ENCODE data around the gene CENPP.
A peak's percentile ranks its signal among the peaks of the same experiment; 100 is the strongest.

Gene CENPP

DNA sequence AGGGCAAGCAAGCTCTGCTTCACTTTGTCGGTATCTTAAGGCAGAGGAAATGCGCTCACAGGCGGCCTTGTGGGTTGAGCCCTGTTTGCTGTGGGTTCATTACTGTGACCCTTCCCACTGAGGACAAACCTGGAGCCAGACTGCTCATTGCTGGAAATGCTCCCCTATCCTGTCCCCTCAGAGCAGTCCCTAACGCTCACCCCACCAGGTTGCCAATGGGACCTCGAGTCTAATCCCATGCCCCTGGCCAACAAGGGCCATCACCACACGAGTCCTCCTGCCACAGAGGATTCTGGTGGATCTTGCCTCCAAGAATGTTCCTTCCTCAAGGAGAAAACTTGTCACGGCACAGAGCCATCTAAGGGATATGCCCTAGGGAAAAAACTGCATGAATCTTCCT, 329.6 kb downstream of the CENPP start:
- no peak for TF ChIP-seq POLR2A (IDR thresholded peaks at IDR 0.05; ENCODE audit: extremely low read depth, insufficient read length)
- no peak for TF ChIP-seq MAX (IDR thresholded peaks at IDR 0.05; ENCODE audit: low read depth, low read length)
- TF ChIP-seq CTCF (IDR thresholded peaks at IDR 0.05; ENCODE audit: low read depth, low read length), result no peak
- no peak for TF ChIP-seq MYC (IDR thresholded peaks at IDR 0.05; ENCODE audit: low read depth, low read length)
- H3K4me3 ChIP-seq (ENCODE audit: low read depth, low read length), result no peak overlapping the region

DNA sequence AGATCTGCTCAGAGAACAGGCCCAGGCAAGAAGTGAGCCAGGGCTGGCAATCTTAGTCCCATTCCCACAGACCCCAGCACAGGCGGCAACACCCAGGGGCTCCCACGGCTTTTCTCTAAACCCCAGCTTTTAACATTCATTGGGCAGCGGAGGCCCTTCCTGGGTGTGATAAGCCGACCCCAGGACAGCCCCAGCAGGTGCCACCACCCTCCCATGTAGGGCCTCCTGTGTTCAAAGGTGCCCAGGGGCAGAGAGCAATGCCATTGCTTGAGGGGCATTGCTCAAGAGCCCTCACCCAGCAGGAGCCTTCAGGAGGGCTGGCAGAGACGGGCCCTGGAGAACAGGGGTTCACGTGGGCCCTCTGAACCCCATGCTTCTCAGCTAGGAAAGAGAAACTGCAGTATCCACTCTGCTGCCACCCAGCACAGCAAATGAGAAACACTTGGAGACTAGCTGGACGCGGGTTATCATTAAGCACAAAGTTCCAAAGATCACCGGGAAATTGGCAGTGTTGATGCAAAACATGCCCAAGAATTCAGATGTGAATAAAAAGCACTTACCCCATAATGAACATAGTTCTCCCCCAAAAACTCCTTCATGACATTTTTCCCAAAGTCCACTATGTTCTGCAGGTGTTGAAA, 330.3 kb downstream of the CENPP start:
- no peak for DNase-seq (ENCODE audit: low read depth)
- no peak overlapping the region for H3K4me3 ChIP-seq (ENCODE audit: low read depth, low read length)
- no peak for TF ChIP-seq MAX (IDR thresholded peaks at IDR 0.05; ENCODE audit: low read depth, low read length)
- no peak for TF ChIP-seq CTCF (IDR thresholded peaks at IDR 0.05; ENCODE audit: low read depth, low read length)
- no peak for TF ChIP-seq MYC (IDR thresholded peaks at IDR 0.05; ENCODE audit: low read depth, low read length)
- no peak for TF ChIP-seq POLR2A (IDR thresholded peaks at IDR 0.05; ENCODE audit: extremely low read depth, insufficient read length)

More for the DNA sequence above, 329.6 kb downstream of the CENPP start:
- DNase-seq (ENCODE audit: low read depth), result no peak

- no peak for DNase-seq (ENCODE audit: low read depth)
- H3K4me3 ChIP-seq (ENCODE audit: low read depth, low read length), result no peak overlapping the region
- TF ChIP-seq POLR2A (IDR thresholded peaks at IDR 0.05; ENCODE audit: extremely low read depth, insufficient read length) (no peak), MYC (IDR thresholded peaks at IDR 0.05; ENCODE audit: low read depth, low read length) (no peak), CTCF (IDR thresholded peaks at IDR 0.05; ENCODE audit: low read depth, low read length) (no peak), MAX (IDR thresholded peaks at IDR 0.05; ENCODE audit: low read depth, low read length) (no peak)
These were observed 330.8 kb downstream of the CENPP start for GRCh38 chr9:92656537-92656925.

- H3K4me3 ChIP-seq (ENCODE audit: low read depth, low read length), result no peak overlapping the region
- DNase-seq (ENCODE audit: low read depth), result peak; percentile 80
- no peak for TF ChIP-seq MYC (IDR thresholded peaks at IDR 0.05; ENCODE audit: low read depth, low read length)
- TF ChIP-seq CTCF (IDR thresholded peaks at IDR 0.05; ENCODE audit: low read depth, low read length), result peak; percentile 16
- no peak for TF ChIP-seq POLR2A (IDR thresholded peaks at IDR 0.05; ENCODE audit: extremely low read depth, insufficient read length)
- no peak for TF ChIP-seq MAX (IDR thresholded peaks at IDR 0.05; ENCODE audit: low read depth, low read length)
These were observed 331.7 kb downstream of the CENPP start for GRCh38 chr9:92657296-92658094.

DNA sequence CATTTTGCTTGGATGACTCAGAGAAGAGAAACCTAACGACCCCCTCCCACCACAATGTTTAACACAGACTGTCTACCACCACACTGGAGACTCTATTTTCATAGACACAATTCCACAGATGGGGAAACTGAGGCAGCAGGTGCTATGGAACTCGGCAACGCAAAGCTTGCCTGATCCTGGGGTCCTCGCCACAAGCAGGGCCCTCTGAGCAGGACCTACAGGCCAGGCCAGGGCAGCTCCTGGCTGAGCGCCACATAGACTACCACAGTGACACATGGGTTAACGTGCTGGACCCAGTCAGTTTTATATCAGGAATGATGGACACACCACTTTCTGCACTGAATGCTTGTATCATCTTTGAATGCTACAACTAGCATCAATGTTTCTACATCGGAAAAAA, 332.4 kb downstream of the CENPP start:
- TF ChIP-seq MAX (IDR thresholded peaks at IDR 0.05; ENCODE audit: low read depth, low read length) (no peak), POLR2A (IDR thresholded peaks at IDR 0.05; ENCODE audit: extremely low read depth, insufficient read length) (no peak), MYC (IDR thresholded peaks at IDR 0.05; ENCODE audit: low read depth, low read length) (no peak), CTCF (IDR thresholded peaks at IDR 0.05; ENCODE audit: low read depth, low read length) (no peak)
- no peak overlapping the region for H3K4me3 ChIP-seq (ENCODE audit: low read depth, low read length)
- DNase-seq (ENCODE audit: low read depth), result no peak

All from NB4 (cell line).